DMS153 treated with DMSO at 0.1 percent for 48 hours (cell line): ENCODE measurements around the gene BICD1.
"Not testable (repeated sequence)": the region's sequence is repeated elsewhere in the genome, so short reads cannot be mapped to it uniquely, and the experiment has no call there.

Experiments used
- DNase-seq: peaks from one replicate; lab custom pipeline; 2025; ENCODE audit not compliant: unreplicated experiment; lab: John Stamatoyannopoulos, UW

The BICD1 gene

GRCh38 chr12:32181498-32182175 lies 75.0 kb downstream of the BICD1 start:
- no peak for DNase-seq

DNA sequence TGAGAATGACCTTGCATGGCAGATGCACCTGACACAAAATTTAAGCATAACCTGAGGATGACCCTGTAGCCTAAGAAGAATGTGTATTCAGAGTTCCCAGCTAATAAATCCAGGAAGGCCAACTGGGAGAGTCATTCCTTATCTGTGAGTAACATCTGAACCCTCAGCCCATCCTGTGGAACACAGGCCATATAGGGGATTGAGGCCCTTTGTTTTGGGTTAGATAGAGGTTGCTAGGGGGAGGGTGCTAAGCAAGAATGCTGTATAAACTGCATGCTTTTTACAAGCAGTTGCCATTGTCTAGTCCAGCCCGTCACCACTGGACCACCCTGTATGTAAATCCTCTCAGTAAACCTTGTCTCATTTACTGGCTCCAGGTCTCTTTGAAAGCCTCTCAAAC lies 77.0 kb downstream of the BICD1 start:
- DNase-seq = no peak

DNA sequence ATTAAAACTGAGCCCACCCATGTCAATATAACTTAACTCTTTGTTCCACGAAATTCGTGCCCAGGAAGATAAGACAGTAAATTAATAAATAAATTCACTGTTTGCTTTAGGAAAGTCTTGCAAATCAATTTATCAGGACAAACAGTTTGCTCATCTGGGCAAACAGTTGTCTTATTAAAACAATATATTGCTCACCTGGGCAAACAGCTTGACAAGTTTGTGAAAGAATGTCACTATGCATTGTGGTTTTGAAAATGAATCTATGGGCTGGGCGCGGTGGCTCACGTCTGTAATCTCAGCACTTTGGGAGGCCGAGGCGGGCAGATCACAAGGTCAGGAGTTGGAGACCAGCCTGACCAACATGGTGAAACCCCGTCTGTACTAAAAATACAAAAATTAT lies 80.5 kb downstream of the BICD1 start:
- not testable (repeated sequence) for DNase-seq

DNA sequence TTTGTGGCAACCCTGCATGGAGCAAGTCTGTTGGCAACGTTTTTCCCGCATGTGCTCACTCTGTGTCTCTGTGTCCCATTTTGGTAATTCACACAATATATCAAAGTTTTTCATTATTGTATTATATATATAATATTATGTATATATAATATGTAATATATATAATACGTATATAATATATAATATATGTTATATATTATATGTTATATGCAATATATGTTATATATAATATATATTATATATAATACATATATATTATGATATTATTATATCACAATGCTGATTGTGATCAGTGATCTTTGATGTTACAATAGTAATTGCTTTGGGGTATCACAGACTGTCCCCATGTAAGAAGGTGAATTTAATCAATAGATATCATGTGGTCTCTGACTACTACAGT lies 84.8 kb downstream of the BICD1 start:
- no peak for DNase-seq

- no peak for DNase-seq
These were observed 89.9 kb downstream of the BICD1 start for GRCh38 chr12:32196250-32197198.

- DNase-seq = no peak
These were observed 90.8 kb downstream of the BICD1 start for GRCh38 chr12:32197421-32197820.

- no peak for DNase-seq
These were observed 91.9 kb downstream of the BICD1 start for GRCh38 chr12:32198555-32198954.

- DNase-seq = no peak
These were observed 94.4 kb downstream of the BICD1 start for GRCh38 chr12:32201096-32201495.

GRCh38 chr12:32201976-32202375 lies 95.3 kb downstream of the BICD1 start:
- no peak for DNase-seq

DNA sequence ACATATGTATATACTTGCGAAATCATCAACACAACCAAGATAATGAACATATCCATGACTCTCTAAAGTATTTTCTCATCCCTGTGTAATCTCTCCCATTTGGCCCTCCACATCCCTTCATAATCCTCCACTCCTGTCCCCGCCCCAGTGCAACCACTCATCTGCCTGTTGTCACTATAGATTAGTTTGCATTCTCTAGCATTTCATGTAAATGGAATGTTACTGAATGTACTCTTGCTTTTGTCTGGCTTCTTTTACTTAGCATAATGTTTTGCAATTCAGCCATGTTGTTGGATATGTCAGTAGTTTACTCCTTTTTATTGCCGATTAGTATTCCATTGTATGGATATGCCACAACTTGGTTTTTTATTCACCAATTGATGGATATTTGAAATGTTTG lies 99.1 kb downstream of the BICD1 start:
- DNase-seq = no peak

DNA sequence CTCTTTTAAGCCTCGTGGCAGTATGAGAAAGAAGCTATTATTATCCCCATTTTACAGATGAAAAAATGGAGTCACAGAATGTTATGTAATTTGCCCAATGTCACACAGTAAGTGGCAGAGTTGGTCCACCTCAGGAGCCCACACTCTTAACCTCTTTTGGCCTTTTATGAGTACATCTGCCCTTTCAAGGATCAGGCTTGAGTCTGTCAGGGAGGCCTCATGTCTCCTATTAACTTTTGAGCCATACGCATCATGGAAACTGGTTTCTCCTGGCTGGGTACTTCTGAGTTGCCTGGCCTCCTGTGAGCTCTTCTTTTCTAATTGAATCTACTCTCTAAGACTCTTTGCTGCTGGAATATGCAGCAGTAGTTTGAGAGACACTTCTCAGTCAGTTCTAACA lies 101.7 kb downstream of the BICD1 start:
- DNase-seq = no peak

DNA sequence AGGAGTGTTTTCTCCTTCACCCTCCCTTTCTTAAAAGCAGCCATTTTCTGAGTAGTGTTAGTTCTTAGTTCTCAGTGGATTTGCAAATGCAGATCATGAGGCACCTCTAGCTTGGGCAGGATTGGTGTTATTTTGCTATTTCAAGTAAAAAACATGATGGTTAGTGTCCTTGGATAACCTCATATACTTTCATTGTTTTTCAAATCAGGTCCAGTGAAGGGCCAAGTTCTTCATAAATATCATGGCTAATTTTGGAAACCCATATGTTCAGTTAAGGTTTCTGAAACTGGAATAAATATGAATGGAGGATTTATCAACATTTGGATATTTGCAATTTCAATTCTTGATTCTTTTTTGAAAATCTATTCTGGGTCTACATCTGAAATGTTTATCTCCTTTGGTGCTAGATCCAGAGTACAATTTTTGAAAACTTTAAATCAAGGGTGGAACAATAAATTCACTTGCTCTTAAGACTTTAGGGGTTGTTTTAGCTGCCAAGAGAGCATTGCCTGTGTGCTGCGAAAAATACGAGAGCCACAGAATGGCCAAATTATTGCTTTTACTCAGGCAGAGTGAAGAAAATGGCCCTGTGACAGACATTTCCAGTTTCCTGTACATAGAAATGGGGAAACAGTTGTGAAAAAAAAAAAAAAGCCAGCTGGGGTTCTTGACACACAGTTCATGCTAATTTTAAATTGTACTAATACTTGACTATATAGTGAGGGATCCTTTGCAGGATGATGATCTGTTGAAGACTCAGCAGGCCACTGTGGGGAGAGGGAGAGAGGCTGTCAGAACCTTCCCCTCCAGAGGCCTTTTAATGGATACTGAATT lies 104.6 kb downstream of the BICD1 start:
- no peak for DNase-seq

- no peak for DNase-seq
These were observed 105.2 kb downstream of the BICD1 start for GRCh38 chr12:32211900-32212156.

DNA sequence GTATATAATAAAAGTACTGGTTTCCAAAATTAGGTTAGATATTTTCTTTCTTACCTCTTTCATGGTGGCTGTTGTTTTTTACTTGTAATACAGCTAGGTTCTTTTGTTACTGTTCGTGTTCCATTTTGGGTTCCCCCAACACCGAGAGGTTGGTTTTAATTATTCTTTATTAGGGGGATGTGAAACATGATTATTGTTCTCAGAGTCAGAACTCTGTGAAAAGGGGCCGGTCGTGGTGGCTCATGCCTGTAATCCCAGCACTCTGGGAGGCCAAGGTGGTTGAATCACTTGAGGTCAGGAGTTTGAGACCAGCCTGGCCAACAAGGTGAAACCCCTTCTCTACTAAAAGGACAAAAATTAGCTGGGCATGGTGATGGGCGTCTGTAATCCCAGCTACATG lies 108.1 kb downstream of the BICD1 start:
- DNase-seq = no peak

GRCh38 chr12:32217354-32218310 lies 111.0 kb downstream of the BICD1 start:
- no peak for DNase-seq

DNA sequence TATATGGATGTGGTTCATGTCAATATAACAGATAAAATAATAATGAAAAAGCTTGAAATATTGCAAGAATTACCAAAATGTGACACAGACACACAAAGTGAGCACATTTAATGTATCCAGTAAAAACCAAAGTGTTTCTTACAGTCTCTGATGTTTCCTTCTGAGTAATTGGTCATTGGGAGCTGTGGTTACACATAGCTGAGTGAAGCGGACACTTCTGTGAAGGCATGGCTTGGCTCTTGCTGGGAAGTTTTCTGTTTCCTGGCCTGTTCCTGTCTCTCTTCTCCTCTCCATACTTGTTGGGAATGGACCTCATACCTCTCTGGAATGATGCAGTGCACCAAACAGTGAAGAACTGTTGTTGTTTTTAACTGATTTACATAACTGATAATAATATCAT lies 117.3 kb downstream of the BICD1 start:
- no peak for DNase-seq

- DNase-seq = no peak
These were observed 120.1 kb downstream of the BICD1 start for GRCh38 chr12:32226768-32227167.

DNA sequence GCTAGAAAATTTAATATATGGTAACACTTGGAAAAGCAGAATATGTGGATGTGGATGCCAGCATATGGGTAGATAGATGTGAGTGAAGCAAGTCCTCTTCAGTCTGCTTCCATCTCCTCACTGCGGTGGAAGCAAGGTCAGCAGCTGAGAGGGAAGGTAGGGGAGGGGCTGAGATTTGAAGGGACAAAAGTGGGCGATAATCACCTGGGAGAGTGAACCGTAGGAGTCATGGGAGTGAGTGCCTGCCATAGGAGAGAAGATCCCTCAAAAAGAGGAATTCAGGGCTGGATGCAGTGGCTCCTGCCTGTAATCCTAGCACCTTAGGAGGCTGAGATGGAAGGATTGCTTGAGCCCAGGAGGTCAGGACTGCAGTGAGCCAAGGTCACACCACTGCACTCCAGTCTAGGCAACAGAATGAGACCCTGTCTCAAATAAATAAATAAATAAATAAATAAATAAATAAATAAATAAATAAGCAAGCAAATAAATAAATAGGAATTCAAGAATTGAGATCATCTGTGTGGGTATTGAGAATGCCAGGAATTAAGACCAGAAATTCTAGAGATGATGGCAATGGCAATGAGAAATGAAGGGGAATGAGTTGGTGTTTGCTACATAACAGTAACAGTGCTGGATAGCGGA lies 123.4 kb downstream of the BICD1 start:
- DNase-seq = no peak

- DNase-seq = peak; percentile 1
These were observed 124.0 kb downstream of the BICD1 start for GRCh38 chr12:32230613-32230993.

DNA sequence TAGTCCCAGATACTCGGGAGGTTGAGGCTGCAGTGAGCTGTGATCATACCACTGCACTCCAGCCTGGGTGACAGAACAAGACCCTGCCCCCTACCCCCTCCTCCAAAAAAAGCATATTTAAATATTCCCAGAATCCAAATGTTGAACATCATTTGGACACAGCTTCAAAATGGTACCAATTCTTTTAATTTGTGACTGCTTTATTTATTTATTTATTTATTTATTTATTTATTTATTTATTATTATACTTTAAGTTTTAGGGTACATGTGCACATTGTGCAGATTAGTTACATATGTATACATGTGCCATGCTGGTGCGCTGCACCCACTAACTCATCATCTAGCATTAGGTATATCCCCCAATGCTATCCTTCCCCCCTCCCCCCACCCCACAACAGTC lies 124.7 kb downstream of the BICD1 start:
- DNase-seq = not testable (repeated sequence)
